Measurements from ENCODE around the gene MUC5B. TPM values are rescaled to one million over a fixed set of nuclear protein-coding genes. Genes with fewer than 3 reads are reported as not detected.

The MUC5B gene
- total RNA-seq, 2 donors from 2014 or later = not detected

GRCh38 chr11:1307163-1307870, 84.5 kb downstream of the MUC5B start:
- Histone ChIP-seq H3K27ac (no peak overlapping the region), H3K4me1 (peaks cover 0 to 76% of the 10 kb centered on the region in 2 donors), H3K27me3 (no peaks in the 10 kb centered on the region), H3K36me3 (no peaks in the 10 kb centered on the region), H3K9me3 (peaks cover 0 to 7% of the 10 kb centered on the region in 2 donors), H3K4me3 (no peak overlapping the region)
- DNase-seq (ENCODE audit: low spot score) = no peak
- TF ChIP-seq CTCF (IDR thresholded peaks at IDR 0.05) = no peak

- Histone ChIP-seq H3K27me3 (no peaks in the 10 kb centered on the region), H3K9me3 (peaks cover 0 to 9% of the 10 kb centered on the region in 2 donors), H3K27ac (peak overlapping the region; percentile 87 to 96), H3K36me3 (no peaks in the 10 kb centered on the region), H3K4me1 (peaks cover 0 to 68% of the 10 kb centered on the region in 2 donors), H3K4me3 (peak overlapping the region; percentile 89 to 91)
- DNase-seq (ENCODE audit: low spot score) = no peak
- TF ChIP-seq CTCF (IDR thresholded peaks at IDR 0.05) = no peak
Observed at GRCh38 chr11:1307998-1308742, 85.3 kb downstream of the MUC5B start.

- Histone ChIP-seq H3K4me3 (peak overlapping the region; percentile 89 to 91), H3K36me3 (no peaks in the 10 kb centered on the region), H3K4me1 (peaks cover 0 to 60% of the 10 kb centered on the region in 2 donors), H3K27me3 (no peaks in the 10 kb centered on the region), H3K27ac (peak overlapping the region; percentile 87 to 96), H3K9me3 (peaks cover 0 to 9% of the 10 kb centered on the region in 2 donors)
- TF ChIP-seq CTCF (IDR thresholded peaks at IDR 0.05) = no peak
- no peak for DNase-seq (ENCODE audit: low spot score)
Observed at GRCh38 chr11:1308743-1309497, 86.1 kb downstream of the MUC5B start.

- Histone ChIP-seq H3K9me3 (peaks cover 0 to 9% of the 10 kb centered on the region in 2 donors), H3K4me1 (peaks cover 0 to 52% of the 10 kb centered on the region in 2 donors), H3K27me3 (no peaks in the 10 kb centered on the region), H3K36me3 (no peaks in the 10 kb centered on the region), H3K27ac (peak within 1 kb of the TSS; percentile 87 to 96), H3K4me3 (peak within 1 kb of the TSS; percentile 89 to 91)
- peak; percentile 95 for DNase-seq (ENCODE audit: low spot score)
- TF ChIP-seq CTCF (IDR thresholded peaks at IDR 0.05) = peak in 1 of 2 donors; percentile 75
Observed at GRCh38 chr11:1309498-1310317, 86.8 kb downstream of the MUC5B start, which contains the start of gene TOLLIP. Gene TOLLIP, minus strand, starts transcription at chr11:1309632. Its CDS starts 134 bp downstream, at chr11:1309498.

GRCh38 chr11:1310318-1310687, 87.4 kb downstream of the MUC5B start:
- peaks cover 0 to 9% of the 10 kb centered on the region in 2 donors for H3K9me3 ChIP-seq
- H3K27ac ChIP-seq = peak overlapping the region; percentile 87 to 96
- H3K4me1 ChIP-seq = peaks cover 0 to 46% of the 10 kb centered on the region in 2 donors
- no peak for DNase-seq (ENCODE audit: low spot score)
- no peaks in the 10 kb centered on the region for H3K36me3 ChIP-seq
- H3K4me3 ChIP-seq = peak overlapping the region; percentile 49 to 91
- no peaks in the 10 kb centered on the region for H3K27me3 ChIP-seq
- no peak for TF ChIP-seq CTCF (IDR thresholded peaks at IDR 0.05)

Measured in right atrium auricular region (tissue), 2 donors.